Hepatic stellate cell (primary cell): ENCODE results near the gene LSM2.

Source experiments
- DNase-seq: peaks from one replicate; pipeline ENCODE4 v3.0.0; 2011; ENCODE audit warnings: low spot score

LSM2 gene

GRCh38 chr6:31776989-31777666 lies 29.6 kb downstream of the LSM2 start, which contains the start of gene VWA7:
Gene VWA7, minus strand, starts transcription at chr6:31777328. Its CDS starts 549 bp downstream, at chr6:31776779.
- DNase-seq: peak; percentile 86

GRCh38 chr6:31776485-31776988 lies 30.2 kb downstream of the LSM2 start:
- DNase-seq: no peak

GRCh38 chr6:31775633-31776484 lies 30.9 kb downstream of the LSM2 start:
- DNase-seq: no peak

GRCh38 chr6:31775184-31775583 lies 31.6 kb downstream of the LSM2 start:
- no peak for DNase-seq

- no peak for DNase-seq
Observed at GRCh38 chr6:31771992-31772358, 34.8 kb downstream of the LSM2 start.

GRCh38 chr6:31770860-31771259 lies 35.9 kb downstream of the LSM2 start:
- no peak for DNase-seq

- peak; percentile 87 for DNase-seq
Observed at GRCh38 chr6:31769684-31770371, 36.9 kb downstream of the LSM2 start.

- no peak for DNase-seq
Observed at GRCh38 chr6:31768363-31769257, 38.2 kb downstream of the LSM2 start.

- DNase-seq: no peak
Observed at GRCh38 chr6:31767096-31767645, 39.6 kb downstream of the LSM2 start.

GRCh38 chr6:31765910-31766794 lies 40.6 kb downstream of the LSM2 start:
- DNase-seq: peak; percentile 55

GRCh38 chr6:31765559-31765909 lies 41.2 kb downstream of the LSM2 start:
- DNase-seq: no peak

- peak; percentile 40 for DNase-seq
Observed at GRCh38 chr6:31764198-31764597, 42.6 kb downstream of the LSM2 start.

- peak; percentile 96 for DNase-seq
Observed at GRCh38 chr6:31763619-31763940, 43.2 kb downstream of the LSM2 start.

GRCh38 chr6:31762878-31763618 lies 43.7 kb downstream of the LSM2 start:
- peak; percentile 37 for DNase-seq

GRCh38 chr6:31762356-31762755 lies 44.4 kb downstream of the LSM2 start, which contains the start of gene SAPCD1:
Gene SAPCD1, plus strand, starts transcription at chr6:31762656. Its CDS starts 399 bp downstream, at chr6:31763055.
- no peak for DNase-seq

GRCh38 chr6:31761343-31761742 lies 45.4 kb downstream of the LSM2 start:
- DNase-seq: no peak

- DNase-seq: no peak
Observed at GRCh38 chr6:31760790-31761189, 46.0 kb downstream of the LSM2 start.

GRCh38 chr6:31758281-31758680 lies 48.5 kb downstream of the LSM2 start:
- DNase-seq: no peak

GRCh38 chr6:31752739-31753319 lies 53.9 kb downstream of the LSM2 start:
- peak; percentile 79 for DNase-seq
